K562 (cell line): ENCODE results near the gene LIPT1. TPM values are rescaled to one million over a fixed set of nuclear protein-coding genes. Genes with fewer than 3 reads are reported as not detected.

Experiments used
- ATAC-seq: fragments of 200-7000 bp; cut with Tn5 transposase; 3 replicates; pipeline ENCODE4 v1.9.1; 2020; ENCODE audit warnings: moderate library complexity
- BruUV-seq: library from RNA; stranded (reverse); fragments of 400-500 nt; replicated peaks from 2 replicates; lab custom pipeline; 2021; lab: Mats Ljungman, UMichigan
- CTCF ChIA-PET: fragments of 300-600 bp; formaldehyde crosslinking; extraction: SDS; loops from one replicate; lab custom pipeline; 2021; ENCODE audit warnings: low intra/inter-chr PET ratio; lab: Yijun Ruan, JAX
- POLR2A ChIA-PET: fragments of 300-600, 350-650 bp; sonication (Branson Sonifier 250); formaldehyde crosslinking; extraction: SDS; loops from one replicate; lab custom pipeline; 2021; ENCODE audit warnings: antibody characterized with exemption, inconsistent platforms; lab: Yijun Ruan, JAX
- DNase-seq, 4 experiments: peaks; one replicate each; pipeline versions ENCODE4 v3.0.0 to v3.0.0-alpha.2; 2011 to 2018; ENCODE audit warnings: low spot score in 3 of 4, mixed read lengths in 3 of 4; ENCODE audit errors: extremely low read depth in 1 of 4
- FAIRE-seq: peaks from 2 replicates; lab custom pipeline; 2011; peaks lifted over from hg19 to GRCh38; lab: Jason Lieb, UNC
- H2AFZ ChIP-seq: 2 replicates; pipeline ENCODE4 v1.6.0; 2011; ENCODE audit warnings: low read depth, low read length, control low read depth, inconsistent platforms
- H3K27ac ChIP-seq: fragments of 200-600 bp; 3 replicates; pipeline ENCODE4 v1.8.0; 2011; ENCODE audit warnings: low read depth, mild to moderate bottlenecking, control low read depth, inconsistent platforms, low read length, moderate library complexity, mixed read lengths; ENCODE audit errors: extremely low read depth
- H3K27me3 ChIP-seq, 2 experiments: fragments of 300-600 bp in 1 of 2; 2 replicates in 1 of 2; 3 replicates in 1 of 2; pipeline versions ENCODE4 v1.6.0 to v1.8.0; 2011; ENCODE audit warnings: inconsistent platforms in 2 of 2, low read length in 2 of 2, mild to moderate bottlenecking in 1 of 2, mixed read lengths in 1 of 2, moderate library complexity in 1 of 2; ENCODE audit not compliant: control insufficient read depth in 2 of 2, insufficient read depth in 2 of 2
- H3K36me3 ChIP-seq: fragments of 300-600 bp; 3 replicates; pipeline ENCODE4 v1.8.0; 2011; ENCODE audit warnings: mild to moderate bottlenecking, low read length, inconsistent platforms; ENCODE audit not compliant: control insufficient read depth, insufficient read depth
- H3K4me1 ChIP-seq, 2 experiments: fragments of 200-600 bp in 1 of 2; replicated peaks in 1 of 2; 2 replicates in 1 of 2; 3 replicates in 1 of 2; pipeline versions ENCODE4 v1.5.1 to v1.8.0; 2011; ENCODE audit warnings: inconsistent platforms in 2 of 2, low read length in 2 of 2, mild to moderate bottlenecking in 1 of 2, mixed read lengths in 1 of 2, moderate library complexity in 1 of 2; ENCODE audit not compliant: control insufficient read depth in 2 of 2, insufficient read depth in 2 of 2
- H3K4me2 ChIP-seq: 2 replicates; pipeline ENCODE4 v1.6.1; 2011; ENCODE audit warnings: low read length, control low read depth, inconsistent platforms, mixed read lengths; ENCODE audit not compliant: insufficient read depth
- H3K4me3 ChIP-seq: fragments of 200-600 bp; sonication (generic), shearing (Covaris generic); 2 replicates; pipeline ENCODE4 v1.5.1; 2016; ENCODE audit warnings: control low read depth, inconsistent platforms
- H3K79me2 ChIP-seq: fragments of 200-600 bp; 3 replicates; pipeline ENCODE4 v1.8.0; 2011; ENCODE audit warnings: low read length, inconsistent platforms; ENCODE audit not compliant: control insufficient read depth, insufficient read depth
- H3K9ac ChIP-seq, 2 experiments: 2 replicates each; pipeline versions ENCODE4 v1.6.0 to v1.6.1; 2011; ENCODE audit warnings: low read depth in 2 of 2, low read length in 2 of 2, control low read depth in 1 of 2, inconsistent platforms in 1 of 2, mild to moderate bottlenecking in 1 of 2, mixed read lengths in 1 of 2; ENCODE audit not compliant: insufficient read depth in 1 of 2
- H3K9me1 ChIP-seq: one replicate; pipeline ENCODE4 v1.6.0; 2011; ENCODE audit warnings: inconsistent platforms, mild to moderate bottlenecking, low read length, moderate library complexity; ENCODE audit not compliant: control insufficient read depth, insufficient read depth
- H3K9me3 ChIP-seq: replicated peaks from 2 replicates; pipeline ENCODE4 v1.5.1; 2011; ENCODE audit warnings: low read depth, low read length, inconsistent platforms; ENCODE audit not compliant: control insufficient read depth, insufficient read depth
- H4K20me1 ChIP-seq: replicated peaks from 2 replicates; pipeline ENCODE4 v1.6.1; 2011; ENCODE audit warnings: low read length, inconsistent platforms, mixed read lengths; ENCODE audit not compliant: control insufficient read depth, insufficient read depth
- CTCF ChIP-seq, 3 experiments: IDR thresholded peaks in 2 of 3; conservative IDR thresholded peaks in 1 of 3; 2 replicates each; pipeline ENCODE4 v1.5.1; 2011 to 2012; ENCODE audit warnings: low read length in 3 of 3, mild to moderate bottlenecking in 3 of 3, control low read depth in 2 of 3, improper control_type of control experiment in 1 of 3, inconsistent platforms in 1 of 3, low read depth in 1 of 3, mixed read lengths in 1 of 3, moderate library complexity in 1 of 3; ENCODE audit not compliant: insufficient read depth in 2 of 3
- GTF2A2 ChIP-seq: IDR thresholded peaks from 2 replicates; pipeline ENCODE4 v1.6.1; 2016; ENCODE audit warnings: mild to moderate bottlenecking, missing genetic modification characterization, missing compliant biosample characterization
- WGBS: fragments of 100-300 bp; shearing (Covaris generic); methylation state at CpG from one replicate; pipeline ENCODE4 v1.1.6; 2016; ENCODE audit warnings: low coverage, mixed read lengths; ENCODE audit not compliant: insufficient coverage; ENCODE audit errors: missing lambda C conversion rate; 5-methylcytosine and 5-hydroxymethylcytosine counted together
- in situ Hi-C: fragments of 300-500 bp; cut with MboI; formaldehyde crosslinking; loops from 4 replicates; pipeline ENCODE4 v1.15.0; 2018; ENCODE audit warnings: inconsistent platforms, mixed read lengths
- intact Hi-C: fragments of 100-400 bp; cut with micrococcal nuclease; formaldehyde crosslinking; loops from 2 replicates; pipeline ENCODE4 v1.14.2; 2022
- polyA plus RNA-seq, 8 experiments: library from polyadenylated mRNA; depleted of rRNA in 4 of 8; stranded (reverse) in 5 of 8; unstranded in 3 of 8; fragments of >200 nt; fragmentation: Nextera tagmentation in 2 of 8; fragmentation: Illumina TruSeq in 1 of 8; extraction: Ambion mirVana in 2 of 8; extraction: Trizol in 1 of 8; gene quantifications; 2 replicates each; pipeline versions ENCODE4 v1.2.1 to v1.2.3, GENCODE V29; 2011 to 2014; ENCODE audit warnings: inconsistent platforms in 1 of 8, missing spikeins in 1 of 8
- total RNA-seq, 7 experiments: library from RNA; depleted of rRNA in 6 of 7; stranded (reverse); fragments of >200 nt in 6 of 7; fragmentation: Illumina TruSeq in 2 of 7; extraction: Trizol in 2 of 7; gene quantifications; 2 replicates each; pipeline versions ENCODE4 v1.2.1 to v1.2.3, GENCODE V29; 2011 to 2021; ENCODE audit warnings: low replicate concordance in 1 of 7
- TF ChIP-seq, protein P1 (sequence below): fragments of 450-650 bp; conservative IDR thresholded peaks from 2 replicates; pipeline ENCODE4 v1.6.1; 2016; ENCODE audit warnings: missing genetic modification characterization, low read depth, mild to moderate bottlenecking, control low read depth, missing compliant biosample characterization

The LIPT1 gene
- total and polyA plus RNA-seq, 9 of the 15 experiments (the other 6 are each of a cell fraction or from before 2014, with no cell fraction given), result 6.4 to 18.3 (median 11.6) TPM

- POLR2A ChIA-PET, result no interaction called here
- Histone ChIP-seq H3K36me3 (peaks cover 26% of the 10 kb centered on the region), H3K9me1 (no peaks in the 10 kb centered on the region), H3K27me3 (no peaks in the 10 kb centered on the region), H3K4me2 (no peak overlapping the region), H3K4me3 (no peak overlapping the region), H3K79me2 (peaks cover 23% of the 10 kb centered on the region), H4K20me1 (no peaks in the 10 kb centered on the region), H3K27ac (no peak overlapping the region), H3K9me3 (no peaks in the 10 kb centered on the region), H3K4me1 (peaks cover 10 to 14% of the 10 kb centered on the region in 2 experiments; a peak in 4 of 5 replicates), H3K9ac (no peak overlapping the region), H2AFZ (no peak overlapping the region)
- CTCF ChIA-PET, result no interaction called here
- in situ Hi-C loops, result no loop called here
- WGBS, result 95% methylated on average over 5 of the region's 5 CpGs
- no peak for DNase-seq
- no peak for FAIRE-seq
- TF ChIP-seq GTF2A2 (tag) (no peak), CTCF (IDR thresholded peaks at IDR 0.05 in 2 of 3, conservative IDR thresholded peaks at IDR 0.05 in 1 of 3; ENCODE audit: insufficient read depth in 2 of 3, low read depth in 1 of 3, low read length in 3 of 3) (peak in 1 of 3 experiments; percentile 14; a peak in 1 of 6 replicates)
- TF ChIP-seq, protein P1, sequence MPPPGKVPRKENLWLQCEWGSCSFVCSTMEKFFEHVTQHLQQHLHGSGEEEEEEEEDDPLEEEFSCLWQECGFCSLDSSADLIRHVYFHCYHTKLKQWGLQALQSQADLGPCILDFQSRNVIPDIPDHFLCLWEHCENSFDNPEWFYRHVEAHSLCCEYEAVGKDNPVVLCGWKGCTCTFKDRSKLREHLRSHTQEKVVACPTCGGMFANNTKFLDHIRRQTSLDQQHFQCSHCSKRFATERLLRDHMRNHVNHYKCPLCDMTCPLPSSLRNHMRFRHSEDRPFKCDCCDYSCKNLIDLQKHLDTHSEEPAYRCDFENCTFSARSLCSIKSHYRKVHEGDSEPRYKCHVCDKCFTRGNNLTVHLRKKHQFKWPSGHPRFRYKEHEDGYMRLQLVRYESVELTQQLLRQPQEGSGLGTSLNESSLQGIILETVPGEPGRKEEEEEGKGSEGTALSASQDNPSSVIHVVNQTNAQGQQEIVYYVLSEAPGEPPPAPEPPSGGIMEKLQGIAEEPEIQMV, result no peak
- intact Hi-C loops, result no loop called here
- no TSS peak for BruUV-seq
- no peak for ATAC-seq
These were observed 3.8 kb downstream of the LIPT1 start for GRCh38 chr2:99158599-99158998.
